Posterior cingulate gyrus (tissue), 11 donors: Measurements from ENCODE around the gene XIAP.
"Not testable (repeated sequence)": the region's sequence is repeated elsewhere in the genome, so short reads cannot be mapped to it uniquely, and the experiment has no call there.

Experiments used
- DNase-seq, 10 donors: peaks; one replicate each; pipeline versions ENCODE4 v3.0.0 to v3.0.0-alpha.2; 2020 to 2021; ENCODE audit warnings: mixed read lengths in 3 of 10
- intact Hi-C: fragments of 100-400 bp; cut with DNase I; formaldehyde crosslinking; loops from one replicate; pipeline ENCODE4 v1.15.1; 2023

Gene XIAP

GRCh38 chrX:123871309-123871708 is 11.5 kb downstream of the XIAP start:
- DNase-seq: peak in 1 of 10 donors; percentile 53
- intact Hi-C loops: no loop called here

- intact Hi-C loops: no loop called here
- DNase-seq: no peak
These were observed 14.1 kb downstream of the XIAP start for GRCh38 chrX:123873956-123874355.

GRCh38 chrX:123876177-123876576 is 16.3 kb downstream of the XIAP start:
- intact Hi-C loops: no loop called here
- no peak for DNase-seq

GRCh38 chrX:123876844-123877243 is 17.0 kb downstream of the XIAP start:
- intact Hi-C loops: no loop called here
- DNase-seq: no peak

- no peak for DNase-seq
These were observed 18.4 kb downstream of the XIAP start for GRCh38 chrX:123878252-123878721.

GRCh38 chrX:123881330-123881729 is 21.5 kb downstream of the XIAP start:
- intact Hi-C loops: no loop called here
- no peak for DNase-seq

More at GRCh38 chrX:123878252-123878721, 18.4 kb downstream of the XIAP start:
- intact Hi-C loops: no loop called here

GRCh38 chrX:123882391-123882790 is 22.5 kb downstream of the XIAP start:
- DNase-seq: no peak
- intact Hi-C loops: no loop called here

- no peak for DNase-seq
These were observed 25.1 kb downstream of the XIAP start for GRCh38 chrX:123884809-123885408.

GRCh38 chrX:123899701-123900100 is 39.8 kb downstream of the XIAP start:
- intact Hi-C loops: no loop called here
- DNase-seq: no peak

More at GRCh38 chrX:123884809-123885408, 25.1 kb downstream of the XIAP start:
- intact Hi-C loops: no loop called here

GRCh38 chrX:123903261-123903660 is 43.4 kb downstream of the XIAP start:
- DNase-seq, intact Hi-C loops: not testable (repeated sequence)

- intact Hi-C loops: no loop called here
- DNase-seq: no peak
These were observed 45.5 kb downstream of the XIAP start for GRCh38 chrX:123905332-123905731.

- no peak for DNase-seq
- intact Hi-C loops: no loop called here
These were observed 46.9 kb downstream of the XIAP start for GRCh38 chrX:123906557-123907316.

GRCh38 chrX:123909523-123909922 is 49.7 kb downstream of the XIAP start:
- intact Hi-C loops: no loop called here
- no peak for DNase-seq

GRCh38 chrX:123917069-123917468 is 57.2 kb downstream of the XIAP start:
- DNase-seq: no peak
- intact Hi-C loops: no loop called here

- DNase-seq: no peak
- intact Hi-C loops: no loop called here
These were observed 58.4 kb downstream of the XIAP start for GRCh38 chrX:123918106-123918721.

GRCh38 chrX:123920105-123920785 is 60.4 kb downstream of the XIAP start:
- DNase-seq: no peak

GRCh38 chrX:123923211-123923610 is 63.4 kb downstream of the XIAP start:
- intact Hi-C loops: no loop called here
- DNase-seq: no peak

More at GRCh38 chrX:123920105-123920785, 60.4 kb downstream of the XIAP start:
- intact Hi-C loops: no loop called here

- intact Hi-C loops: no loop called here
- DNase-seq: no peak
These were observed 64.3 kb downstream of the XIAP start for GRCh38 chrX:123924186-123924585.

GRCh38 chrX:123927845-123928244 is 68.0 kb downstream of the XIAP start:
- intact Hi-C loops: no loop called here
- no peak for DNase-seq

GRCh38 chrX:123932055-123932454 is 72.2 kb downstream of the XIAP start:
- DNase-seq, intact Hi-C loops: not testable (repeated sequence)

GRCh38 chrX:123943074-123943473 is 83.2 kb downstream of the XIAP start:
- DNase-seq: no peak
- intact Hi-C loops: no loop called here
